ENCODE results near the gene RFTN1.

GRCh38 chr3:16311960-16312451 is 201.5 kb downstream of the RFTN1 start:
- TF ChIP-seq CTCF (IDR thresholded peaks at IDR 0.05; ENCODE audit: extremely low read depth in 1 of 2, insufficient read depth in 1 of 2, low read depth in 1 of 2, low read length in 2 of 2) (no peak), EZH2 (IDR thresholded peaks at IDR 0.05; ENCODE audit: borderline replicate concordance, low read depth, low read length, severe bottlenecking) (no peak), POLR2A (IDR thresholded peaks at IDR 0.05; ENCODE audit: low read depth, low read length) (no peak), MAX (IDR thresholded peaks at IDR 0.05; ENCODE audit: insufficient read depth, insufficient read length) (no peak), GATA2 (IDR thresholded peaks at IDR 0.05; ENCODE audit: insufficient read depth, insufficient read length, low read depth, low read length) (no peak), POLR2AphosphoS5 (IDR thresholded peaks at IDR 0.05; ENCODE audit: insufficient read depth, low read depth, low read length) (no peak), FOS (IDR thresholded peaks at IDR 0.05; ENCODE audit: borderline replicate concordance, insufficient read depth, low read length) (no peak)
